NCI-H187 (cell line): ENCODE data around the gene CMSS1.

Source experiments
- DNase-seq, 2 experiments: peaks; one replicate each; lab custom pipeline; 2025; lab: John Stamatoyannopoulos, UW

Gene CMSS1

DNA sequence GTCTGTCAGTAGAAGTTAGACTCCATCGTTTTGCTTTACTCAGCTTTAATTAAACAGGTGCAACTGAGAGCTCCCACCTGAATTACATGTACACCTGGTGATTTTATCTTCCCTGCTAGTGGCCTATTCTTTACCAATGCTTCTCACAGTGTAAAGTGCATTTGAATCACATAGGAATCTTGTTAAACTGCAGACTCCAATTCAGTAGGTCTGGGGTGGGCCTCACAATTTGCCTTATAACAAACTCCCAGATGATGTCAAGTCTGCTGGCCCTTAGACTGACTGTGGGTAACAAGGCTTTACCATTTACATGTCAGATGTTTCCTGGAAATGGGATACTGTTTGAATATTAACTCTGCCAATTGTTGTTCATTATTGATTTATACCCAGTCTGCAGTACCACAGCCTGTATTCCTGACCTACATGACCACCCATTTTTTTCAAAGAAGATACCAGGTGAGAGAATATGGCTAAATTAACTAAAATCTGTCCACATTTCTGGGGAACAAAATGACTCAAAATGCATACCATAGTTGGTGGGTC, 37.2 kb downstream of the CMSS1 start:
- DNase-seq = no peak

DNA sequence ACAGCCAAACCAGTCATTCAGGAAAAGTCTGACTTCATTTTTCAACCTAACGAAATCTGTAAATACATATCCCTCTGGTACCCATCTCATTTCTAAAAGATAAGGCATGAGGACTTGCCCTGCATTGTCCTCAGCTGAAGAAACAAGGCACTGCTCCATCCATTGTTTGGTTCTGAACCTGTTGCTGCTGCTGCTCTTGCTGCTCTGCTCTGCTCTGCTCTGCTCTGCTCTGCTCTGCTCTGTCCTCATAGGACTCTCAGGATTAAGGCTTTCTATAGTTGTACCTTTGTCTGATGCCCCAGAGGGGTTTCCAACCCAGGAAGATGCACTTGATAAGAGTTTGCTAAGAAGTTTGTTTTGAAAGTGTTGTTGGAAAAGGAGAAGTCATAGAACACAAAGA, 38.2 kb downstream of the CMSS1 start:
- no peak for DNase-seq

DNA sequence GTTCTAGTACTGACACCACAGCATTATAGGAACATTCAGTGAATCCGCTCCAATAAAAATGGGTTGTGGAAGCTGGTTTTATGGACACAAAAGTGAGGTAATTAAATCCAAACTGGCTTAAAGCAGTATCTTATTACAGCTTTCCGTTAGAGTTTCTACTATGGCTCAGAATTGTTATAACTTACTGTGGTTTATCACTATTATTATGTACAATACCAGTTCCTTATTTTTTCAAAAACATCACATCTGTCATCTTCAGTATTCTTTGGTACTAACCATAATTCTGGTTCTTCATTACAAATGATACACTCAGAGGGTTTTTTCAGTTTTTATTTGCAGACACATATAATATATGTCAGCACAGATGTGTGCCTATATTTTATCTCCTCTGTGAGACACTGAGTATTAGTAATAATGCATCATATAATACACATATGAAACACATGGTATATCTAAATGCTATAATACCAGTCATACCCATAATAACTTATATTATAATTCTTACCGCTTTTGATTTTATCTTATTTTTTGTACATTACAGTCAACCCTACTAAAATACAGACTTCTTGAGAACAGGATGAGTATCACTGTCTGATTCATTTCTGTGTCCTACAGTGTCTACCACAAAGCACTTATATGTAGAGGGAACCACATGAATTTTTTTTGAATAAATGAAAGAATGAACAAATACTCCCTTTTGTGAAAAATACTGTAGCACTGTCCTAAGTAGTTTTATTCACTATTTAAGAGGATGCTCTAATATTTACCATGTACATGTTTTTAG, 39.0 kb downstream of the CMSS1 start:
- DNase-seq = no peak

DNA sequence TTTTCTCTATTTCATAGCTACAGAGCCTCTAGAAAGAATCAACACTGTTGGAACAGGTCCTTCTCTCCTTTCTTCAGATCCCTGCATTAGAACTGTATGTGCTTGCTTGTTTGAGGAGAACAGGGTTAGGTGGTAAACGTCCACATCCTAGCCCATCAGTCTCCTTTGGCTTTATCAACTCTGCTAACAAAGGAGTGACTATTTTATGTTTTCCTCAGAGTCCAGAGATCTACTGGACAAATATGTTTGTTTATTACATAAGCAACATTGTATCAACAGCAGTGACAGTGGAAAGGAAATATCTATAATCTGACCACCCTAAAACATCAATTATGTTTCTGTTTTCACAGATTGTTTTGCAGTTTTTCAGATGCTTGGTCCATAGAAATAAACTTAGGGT, 39.6 kb downstream of the CMSS1 start:
- no peak for DNase-seq

DNA sequence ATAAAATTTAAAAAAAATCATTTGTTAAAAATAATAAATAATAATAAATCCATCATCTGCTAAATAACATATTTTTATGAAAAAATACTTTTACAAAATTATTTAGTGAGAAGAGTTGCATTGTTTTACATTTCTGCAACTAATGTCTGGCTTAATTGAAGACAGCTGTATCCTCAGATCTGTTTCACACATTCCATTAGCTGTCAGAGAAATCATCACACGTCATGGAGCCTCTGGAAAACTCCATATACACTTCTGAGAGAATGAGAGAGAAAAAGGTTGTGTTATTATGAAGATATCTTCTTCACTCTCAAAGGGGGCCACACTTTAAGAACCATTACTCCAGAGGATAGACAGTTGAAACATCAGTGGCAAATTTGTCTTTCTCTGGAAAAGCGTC, 40.8 kb downstream of the CMSS1 start:
- DNase-seq = no peak

DNA sequence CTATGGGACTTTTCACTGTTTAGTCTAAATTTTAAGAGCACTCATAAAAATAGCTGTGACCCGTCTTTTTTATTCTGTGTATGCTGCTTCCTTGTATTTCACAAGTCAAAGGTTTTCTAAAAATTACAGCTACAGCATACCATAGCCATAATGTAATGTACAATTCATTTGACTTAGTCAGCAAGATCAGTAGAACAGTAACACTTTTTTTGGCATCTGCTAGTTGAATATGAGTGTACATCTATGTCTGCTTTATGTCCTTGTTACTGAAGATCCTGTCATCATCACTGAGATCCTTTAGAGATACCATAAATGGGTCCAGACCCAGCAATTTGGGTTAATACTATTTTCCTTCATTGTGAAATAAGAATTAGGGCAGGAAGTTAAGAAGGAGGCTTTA, 42.2 kb downstream of the CMSS1 start:
- DNase-seq = no peak

DNA sequence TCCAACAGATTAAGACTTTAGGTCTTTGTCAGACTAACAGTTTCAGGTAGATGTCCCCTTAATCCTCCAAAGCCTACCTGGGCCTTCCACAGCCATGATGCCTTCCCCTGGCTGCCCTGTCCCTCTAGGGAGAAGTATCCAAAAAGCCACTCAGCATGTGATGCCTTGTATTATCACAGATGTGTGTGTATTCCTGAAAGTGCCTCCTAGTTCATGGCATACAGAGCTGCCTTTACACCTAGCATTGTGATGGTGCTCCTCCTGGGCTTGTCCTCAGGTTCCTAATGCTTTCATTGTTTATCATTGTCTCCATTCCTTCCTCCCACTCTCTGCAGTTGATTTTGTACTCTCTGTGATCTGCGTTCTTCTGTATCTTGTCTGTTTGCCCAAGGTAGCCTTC, 43.6 kb downstream of the CMSS1 start:
- no peak for DNase-seq

DNA sequence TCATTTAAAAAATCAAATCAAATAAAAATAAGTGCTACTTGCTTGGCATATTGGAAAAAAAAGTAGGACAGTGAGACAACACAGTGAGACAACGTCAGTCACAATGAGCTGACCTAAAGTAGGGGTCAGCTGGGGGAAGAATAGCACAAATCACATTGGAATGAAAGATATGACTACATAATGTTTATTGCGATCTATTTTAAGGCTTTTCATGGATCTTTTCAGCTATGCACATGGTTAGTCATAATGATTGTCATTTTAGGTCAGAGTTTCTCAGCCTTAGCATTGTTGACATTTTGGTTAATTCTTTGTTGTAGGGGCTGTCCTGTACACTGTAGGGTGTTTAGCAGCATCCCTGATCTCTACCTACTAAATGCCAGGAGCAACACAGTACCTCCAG, 44.5 kb downstream of the CMSS1 start:
- no peak for DNase-seq

DNA sequence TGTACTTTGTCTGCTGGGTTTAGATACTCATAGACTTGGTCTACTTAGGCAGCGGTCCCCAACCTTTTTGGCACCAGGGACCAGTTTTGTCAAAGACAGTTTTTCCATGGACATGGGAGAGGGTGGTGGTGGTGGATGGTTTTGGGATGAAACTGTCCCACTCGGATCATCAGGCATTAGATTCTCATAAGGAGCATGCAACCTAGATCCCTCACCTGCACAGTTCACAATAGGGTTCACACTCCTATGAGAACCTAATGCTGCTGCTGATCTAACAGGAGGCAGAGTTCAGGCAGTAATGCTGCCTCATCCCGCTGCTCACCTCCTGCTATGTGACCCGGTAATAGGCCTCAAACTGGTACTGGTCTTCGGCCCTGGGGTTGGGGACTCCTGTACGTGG, 45.3 kb downstream of the CMSS1 start:
- no peak for DNase-seq

DNA sequence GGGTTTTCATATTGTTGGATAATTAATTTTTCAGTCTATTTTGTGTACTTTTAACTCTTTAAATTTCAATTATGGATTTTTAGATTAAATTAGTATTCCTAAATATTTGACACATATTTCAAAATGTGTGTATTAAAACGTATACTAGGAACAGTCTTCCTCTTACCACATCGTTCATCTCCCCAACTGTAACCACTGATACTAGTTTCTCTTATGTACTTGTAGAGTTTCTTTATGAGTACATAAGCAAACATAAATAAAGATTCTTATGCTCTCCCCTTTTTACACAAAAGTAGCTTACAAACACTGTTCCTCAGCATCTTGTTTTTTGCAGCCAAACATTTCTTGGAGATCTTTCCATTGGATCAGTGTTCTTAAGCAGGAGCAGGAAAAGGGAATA, 45.9 kb downstream of the CMSS1 start:
- no peak for DNase-seq

DNA sequence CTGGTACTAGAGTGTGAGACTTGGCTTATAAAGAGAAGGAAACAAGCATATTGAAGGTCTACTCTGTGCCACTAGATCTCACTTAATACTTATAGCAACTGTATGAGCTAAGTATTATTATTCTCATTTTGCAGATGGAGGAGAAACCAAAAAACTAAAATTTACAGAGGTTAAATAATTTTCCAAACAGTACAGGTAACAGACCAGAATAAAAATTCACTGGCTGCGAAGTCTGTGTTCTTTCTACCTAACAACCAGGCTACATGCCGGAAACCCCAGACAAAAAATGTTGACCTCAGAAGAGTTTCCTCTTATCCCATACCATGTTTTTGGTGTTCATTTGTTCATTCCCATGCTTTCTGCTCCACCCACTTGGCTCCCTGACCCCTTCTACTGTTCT, 46.6 kb downstream of the CMSS1 start:
- DNase-seq = no peak

DNA sequence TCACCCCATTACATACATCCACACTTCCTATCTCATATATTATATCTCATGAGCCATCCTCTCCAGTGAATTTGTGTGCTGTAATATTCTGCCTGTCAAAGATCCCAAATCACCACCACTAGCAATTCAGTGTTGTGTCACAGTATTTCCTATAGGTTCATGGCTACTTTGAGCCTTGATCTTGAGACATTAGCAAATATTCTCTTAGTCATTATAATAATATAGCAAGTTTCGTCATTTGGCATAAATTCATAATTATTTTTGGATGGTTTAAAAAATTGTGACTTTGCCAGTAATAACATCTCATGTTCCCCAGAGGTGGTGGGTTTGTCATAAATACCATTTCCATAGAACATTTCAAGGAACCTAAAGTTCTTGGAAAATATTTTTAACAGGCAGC, 47.7 kb downstream of the CMSS1 start:
- DNase-seq = no peak

DNA sequence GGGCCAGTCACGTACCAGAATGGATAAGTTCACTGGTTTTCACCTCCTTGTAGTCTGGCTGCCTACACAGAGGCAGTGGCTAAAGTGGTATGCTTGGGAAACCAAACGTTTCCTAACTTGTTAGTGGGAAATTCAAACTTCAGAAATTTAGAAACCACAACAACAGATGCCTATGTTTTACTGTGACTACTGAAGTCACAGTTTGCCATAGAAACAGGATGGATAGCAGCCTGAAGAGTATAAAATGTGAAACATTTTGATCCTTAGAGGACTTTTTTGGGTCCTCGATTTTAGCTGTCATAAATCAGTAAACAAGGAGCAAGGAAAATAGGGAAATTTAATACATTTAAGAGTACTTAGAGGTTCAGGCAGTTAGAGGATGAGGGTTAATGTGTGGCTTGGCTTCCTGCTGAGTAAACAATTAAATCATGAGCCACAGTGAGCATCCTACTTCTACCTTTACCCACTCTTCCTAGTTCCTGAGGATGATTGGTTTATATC, 48.6 kb downstream of the CMSS1 start:
- DNase-seq = peak in 1 of 2 experiments; percentile 15

DNA sequence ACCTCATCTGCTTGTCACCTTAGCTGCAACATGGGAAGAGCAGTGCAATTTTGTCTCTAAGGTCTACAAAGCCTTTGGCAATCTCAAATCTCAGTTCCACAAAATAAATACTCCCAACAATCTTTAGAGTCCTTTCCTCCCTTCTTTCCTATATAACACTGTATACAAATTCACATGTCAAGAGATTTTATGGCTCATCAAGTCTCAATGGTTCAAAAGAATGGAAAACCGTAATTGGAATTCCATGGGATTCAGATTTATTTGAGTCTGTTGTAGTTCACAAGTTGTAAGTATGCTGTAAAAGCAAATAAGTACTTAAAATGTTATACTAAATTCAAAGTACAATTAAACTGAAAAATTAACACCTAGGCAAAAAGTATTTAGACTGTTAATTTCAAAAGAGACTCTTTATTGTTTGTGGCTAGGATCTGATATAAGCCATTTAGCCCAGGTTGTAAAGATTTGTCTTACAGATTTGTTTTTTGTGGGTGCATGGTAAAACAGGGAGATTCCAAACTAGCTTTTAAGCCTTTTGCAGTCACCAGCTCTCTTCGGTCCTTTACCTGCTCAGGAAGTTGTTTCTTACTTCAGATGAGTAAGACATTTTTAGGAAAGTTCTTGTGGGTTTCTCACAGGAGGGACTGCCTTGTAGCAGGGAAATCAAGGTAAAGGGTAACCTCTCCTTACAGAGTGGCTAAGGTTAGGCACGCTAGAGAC, 50.1 kb downstream of the CMSS1 start:
- DNase-seq = no peak

DNA sequence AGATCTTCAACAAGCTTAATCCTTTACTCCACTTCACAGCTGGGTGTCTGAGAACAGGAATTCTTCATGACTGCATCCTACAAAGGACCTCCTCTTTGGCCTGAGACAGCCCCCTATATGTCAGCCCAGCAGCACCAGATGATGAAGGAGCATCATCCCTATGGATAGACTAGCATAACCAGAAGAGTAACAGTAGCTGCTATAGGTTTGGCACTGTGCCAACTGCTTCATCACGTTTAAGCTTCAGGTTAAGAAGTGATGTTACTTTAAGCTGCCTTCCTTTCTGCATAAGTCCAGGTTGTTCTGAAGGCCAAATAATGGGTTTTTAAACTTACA, 50.6 kb downstream of the CMSS1 start:
- no peak for DNase-seq

DNA sequence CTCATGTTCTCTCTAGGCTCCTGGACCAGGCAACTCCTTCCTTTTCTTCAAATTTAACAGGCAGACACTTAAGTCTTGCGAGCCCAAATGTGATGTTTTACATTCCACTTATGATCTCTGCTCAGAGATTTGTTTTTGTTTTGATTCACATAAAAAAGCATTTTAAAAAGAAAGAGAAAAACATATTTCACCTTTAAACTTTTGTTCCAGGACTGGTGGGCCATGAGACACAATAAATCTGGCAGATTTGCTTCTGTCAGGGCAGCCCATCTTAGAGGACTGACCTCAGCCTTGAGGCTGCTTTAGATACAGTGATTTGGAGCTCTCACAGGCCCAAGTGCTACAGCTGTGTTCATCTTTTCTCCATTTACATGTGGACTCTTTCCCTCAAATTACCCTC, 52.0 kb downstream of the CMSS1 start:
- DNase-seq = no peak

DNA sequence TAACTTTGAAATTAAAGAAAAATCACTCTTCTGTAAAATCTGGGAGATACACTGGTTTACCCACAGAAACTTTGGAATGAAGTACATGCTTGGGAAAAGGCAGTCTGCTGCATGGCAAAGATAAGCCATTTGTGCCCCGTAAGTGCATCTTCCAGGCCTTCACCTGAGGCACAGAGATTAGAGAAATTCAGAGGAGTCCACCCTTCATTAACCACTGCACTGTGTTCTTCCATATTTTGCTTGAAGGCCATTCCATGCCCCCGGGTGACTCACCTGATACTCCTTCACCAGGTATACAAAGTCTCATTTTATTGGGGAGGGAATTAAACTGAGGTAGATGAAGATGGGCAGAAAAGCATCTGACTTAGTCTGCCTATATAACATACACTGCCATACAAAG, 53.0 kb downstream of the CMSS1 start:
- no peak for DNase-seq

DNA sequence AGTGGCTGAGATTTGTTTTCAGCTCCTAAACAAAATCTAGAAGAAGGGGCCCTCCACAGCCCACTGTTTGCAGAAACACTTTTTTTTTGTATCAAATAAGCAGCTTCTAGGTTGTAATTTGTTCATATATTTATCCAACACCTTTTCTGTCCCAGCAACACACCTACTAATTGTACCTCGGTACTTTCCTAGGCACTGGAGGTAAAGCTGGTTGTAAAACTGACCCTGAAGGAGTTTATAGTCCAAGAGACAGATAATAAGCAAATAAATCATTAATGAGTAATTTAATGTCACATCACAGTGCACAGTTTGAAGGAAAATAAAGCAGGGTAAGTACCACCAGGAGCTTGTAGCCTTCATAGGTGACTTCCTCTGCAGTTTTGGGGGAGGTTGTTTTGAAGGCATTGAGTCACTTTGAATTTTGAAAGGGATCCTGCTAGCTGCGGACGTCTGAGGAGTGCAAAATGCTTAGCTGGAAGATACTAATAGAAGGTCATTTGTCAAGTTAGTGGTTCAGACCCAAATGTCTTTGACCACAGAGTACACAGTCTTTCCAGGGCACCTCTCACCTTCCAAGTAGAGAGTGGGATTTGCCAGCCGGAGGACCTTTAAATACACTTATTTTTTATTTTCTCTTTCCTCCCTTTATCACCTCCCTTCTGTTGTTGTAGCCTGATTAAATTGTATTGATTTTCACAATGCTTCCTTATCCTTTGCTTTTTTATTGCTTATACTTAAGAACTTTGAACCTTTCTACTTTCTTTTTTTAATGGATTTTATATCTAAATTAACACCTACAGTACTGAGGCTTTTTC, 53.8 kb downstream of the CMSS1 start:
- DNase-seq = no peak

DNA sequence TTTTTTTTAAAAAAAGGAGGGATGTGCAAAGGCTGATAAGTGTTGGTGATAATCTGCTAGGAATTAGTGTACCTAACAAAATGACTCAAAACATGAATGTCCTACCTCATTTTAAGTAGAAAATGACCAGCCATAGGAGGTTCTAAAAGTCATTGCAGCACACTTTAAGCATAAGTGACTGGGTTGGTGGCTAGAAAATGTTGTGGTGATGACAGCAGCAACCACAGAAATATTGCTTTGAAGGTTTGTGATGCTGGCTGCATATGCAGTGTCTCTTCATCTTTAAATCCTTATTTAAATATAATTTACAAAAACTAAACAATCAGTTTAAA, 55.2 kb downstream of the CMSS1 start:
- DNase-seq = no peak

DNA sequence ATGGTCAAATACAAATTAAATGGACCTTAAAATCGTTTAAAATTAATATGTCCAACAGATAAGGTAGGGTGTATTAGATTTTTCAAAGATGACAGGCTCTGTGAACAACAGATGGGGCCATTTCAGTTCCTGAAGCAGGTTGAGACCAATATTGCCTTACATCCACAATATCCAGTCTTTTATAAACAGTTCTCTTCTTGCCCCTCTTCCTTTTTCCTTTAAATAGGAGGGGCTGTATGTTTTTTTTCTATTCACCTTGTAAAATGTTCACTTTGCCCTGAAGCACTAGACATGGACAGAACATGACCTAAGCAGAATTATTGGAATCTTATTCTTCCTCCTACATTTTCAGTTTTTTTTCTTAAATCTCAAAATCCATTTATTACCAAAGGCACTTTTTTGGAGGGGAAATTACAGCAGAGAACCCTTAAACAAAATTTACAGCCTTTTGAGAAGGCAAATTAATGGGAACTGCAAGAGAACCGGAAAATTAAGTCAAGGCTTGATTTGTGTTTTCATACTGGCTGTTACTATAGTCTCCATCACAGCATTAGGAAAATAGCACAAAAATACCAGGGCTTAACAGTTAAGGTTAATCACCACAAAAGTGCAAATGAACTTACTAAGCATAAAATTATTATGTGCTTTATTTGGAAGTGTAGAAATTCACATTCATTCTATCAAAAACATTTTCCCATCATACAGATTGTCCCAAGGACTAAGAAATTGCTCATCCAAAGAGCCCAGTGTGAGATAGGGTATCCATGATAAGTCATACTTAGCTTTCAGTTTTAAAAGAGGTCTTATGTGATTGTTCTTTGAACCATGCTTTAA, 55.8 kb downstream of the CMSS1 start:
- DNase-seq = no peak

DNA sequence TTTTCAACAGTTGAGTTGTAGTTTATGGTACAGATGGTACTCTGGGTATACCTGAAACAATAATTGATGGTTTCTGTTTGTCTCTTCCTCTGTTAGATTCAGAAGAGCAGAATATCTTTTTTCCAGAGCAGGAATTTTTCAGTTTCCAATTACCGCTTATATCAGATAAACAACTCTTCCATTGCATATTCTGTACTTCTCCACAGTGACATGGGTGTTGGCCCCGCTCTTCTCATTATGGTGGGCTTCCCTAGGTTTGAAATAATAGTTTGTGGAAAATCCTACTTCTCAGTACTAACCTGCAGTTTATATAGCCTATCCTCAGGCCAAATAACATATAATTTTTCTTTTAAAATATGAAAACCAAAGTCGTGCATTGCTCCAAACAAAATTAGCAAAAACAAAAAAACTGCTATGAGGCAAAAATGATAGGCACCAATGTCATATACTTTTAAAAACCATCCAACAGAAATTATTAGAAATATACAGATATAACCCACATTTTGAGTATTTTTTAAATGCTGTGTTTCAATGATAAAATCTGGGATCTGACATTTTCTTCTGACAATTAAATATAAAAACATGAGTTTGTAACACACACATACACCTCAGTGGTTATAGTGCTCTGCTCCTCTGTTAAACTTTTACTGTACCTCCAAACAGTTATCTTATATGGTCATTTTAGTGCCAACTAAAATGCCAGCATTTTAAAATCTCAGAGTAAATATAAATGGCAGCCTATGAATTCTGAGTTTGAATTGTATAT, 56.8 kb downstream of the CMSS1 start:
- DNase-seq = no peak
